Mesendoderm (in vitro differentiated cells): ENCODE data around the gene RIC1.

ENCODE experiments used
- DNase-seq: peaks from one replicate; pipeline ENCODE4 v3.0.0; 2013
- H2AK5ac ChIP-seq: 2 replicates; pipeline ENCODE4 v1.6.1; 2013; ENCODE audit warnings: low read length, inconsistent platforms
- H2BK120ac ChIP-seq: 2 replicates; pipeline ENCODE4 v1.6.1; 2013; ENCODE audit warnings: low read depth, mild to moderate bottlenecking, low read length, moderate library complexity, mixed read lengths
- H2BK15ac ChIP-seq: replicated peaks from 2 replicates; pipeline ENCODE4 v1.6.1; 2013; ENCODE audit warnings: low read depth, mild to moderate bottlenecking, moderate library complexity
- H2BK5ac ChIP-seq: 2 replicates; pipeline ENCODE4 v1.6.1; 2013; ENCODE audit warnings: low read length, inconsistent platforms
- H3K18ac ChIP-seq: 2 replicates; pipeline ENCODE4 v1.6.1; 2013; ENCODE audit warnings: mild to moderate bottlenecking, low read length, mixed read lengths
- H3K23ac ChIP-seq: one replicate; pipeline ENCODE4 v1.6.1; 2013; ENCODE audit warnings: low read length
- H3K27ac ChIP-seq: 2 replicates; pipeline ENCODE4 v1.5.1; 2013; ENCODE audit warnings: low read depth, mild to moderate bottlenecking, inconsistent platforms, low read length, moderate library complexity
- H3K27me3 ChIP-seq: 2 replicates; pipeline ENCODE4 v1.6.1; 2013; ENCODE audit warnings: low read length, control low read depth, mild to moderate bottlenecking, inconsistent platforms; ENCODE audit not compliant: insufficient read depth, poor library complexity
- H3K36me3 ChIP-seq: 2 replicates; pipeline ENCODE4 v1.6.1; 2013; ENCODE audit warnings: low read length, inconsistent platforms; ENCODE audit not compliant: control insufficient read depth, insufficient read depth
- H3K4ac ChIP-seq: one replicate; pipeline ENCODE4 v1.6.1; 2013; ENCODE audit warnings: low read depth, mild to moderate bottlenecking, low read length, moderate library complexity
- H3K4me1 ChIP-seq: 2 replicates; pipeline ENCODE4 v1.6.1; 2013; ENCODE audit warnings: low read depth, low read length, inconsistent platforms; ENCODE audit not compliant: control insufficient read depth
- H3K4me2 ChIP-seq: 2 replicates; pipeline ENCODE4 v1.6.1; 2013; ENCODE audit warnings: low read length
- H3K4me3 ChIP-seq: 2 replicates; pipeline ENCODE4 v1.5.1; 2013; ENCODE audit warnings: mild to moderate bottlenecking, low read length
- H3K56ac ChIP-seq: one replicate; pipeline ENCODE4 v1.6.1; 2013; ENCODE audit warnings: low read length
- H3K79me1 ChIP-seq: 2 replicates; pipeline ENCODE4 v1.6.1; 2013; ENCODE audit warnings: low read length, inconsistent platforms
- H3K79me2 ChIP-seq: 2 replicates; pipeline ENCODE4 v1.6.1; 2013; ENCODE audit warnings: mild to moderate bottlenecking, low read length; ENCODE audit not compliant: control insufficient read depth, insufficient read depth
- H3K9ac ChIP-seq: 2 replicates; pipeline ENCODE4 v1.6.1; 2013; ENCODE audit warnings: low read length, inconsistent platforms
- H4K5ac ChIP-seq: one replicate; pipeline ENCODE4 v1.6.1; 2013; ENCODE audit warnings: low read length
- H4K8ac ChIP-seq: one replicate; pipeline ENCODE4 v1.6.1; 2013; ENCODE audit warnings: low read depth, mild to moderate bottlenecking, control low read depth, low read length, moderate library complexity
- WGBS: extraction: QIAGEN DNeasy Blood & Tissue Kit; methylation state at CpG from one replicate; pipeline ENCODE4 v1.1.7; 2013; ENCODE audit warnings: low lambda C conversion rate, missing lambda C conversion rate; ENCODE audit not compliant: insufficient coverage; ENCODE audit errors: extremely low coverage; 5-methylcytosine and 5-hydroxymethylcytosine counted together

Gene RIC1

GRCh38 chr9:5633243-5633642 is 4.3 kb downstream of the RIC1 start:
- Histone ChIP-seq H4K5ac (no peak overlapping the region), H3K4ac (no peak overlapping the region), H3K18ac (no peak overlapping the region), H3K4me1 (peaks cover 2% of the 10 kb centered on the region), H3K4me3 (no peak overlapping the region), H4K8ac (no peak overlapping the region), H3K4me2 (no peak overlapping the region), H3K27me3 (no peaks in the 10 kb centered on the region), H3K36me3 (no peaks in the 10 kb centered on the region), H3K56ac (no peak overlapping the region), H2AK5ac (no peak overlapping the region), H3K79me1 (peaks cover 4% of the 10 kb centered on the region), H2BK120ac (no peak overlapping the region), H3K23ac (no peak overlapping the region), H3K9ac (no peak overlapping the region), H3K27ac (no peak overlapping the region), H2BK15ac (no peak overlapping the region), H3K79me2 (peaks cover 48% of the 10 kb centered on the region), H2BK5ac (no peak overlapping the region)
- no CpG with 5 or more reads among the region's 2 CpGs for WGBS
- peak; percentile 44 for DNase-seq

DNA sequence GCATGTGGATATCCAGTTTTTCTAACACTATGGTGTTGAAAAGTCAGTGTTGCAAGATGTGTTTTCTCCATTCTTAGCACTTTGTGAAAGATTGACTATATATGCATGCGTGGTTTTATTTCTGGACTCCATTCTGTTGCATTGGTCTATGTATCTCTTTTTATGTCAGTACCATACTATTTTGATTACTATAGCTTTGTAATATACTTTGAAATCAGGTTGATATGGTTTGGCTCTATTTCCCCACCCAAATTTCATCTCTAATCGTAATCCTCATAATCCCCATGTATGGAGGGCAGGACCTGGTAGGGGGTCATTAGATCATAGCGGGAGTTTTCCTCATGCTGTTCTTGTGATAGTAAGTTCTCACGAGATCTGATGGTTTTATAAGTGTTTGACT is 6.5 kb downstream of the RIC1 start:
- Histone ChIP-seq H2BK120ac (no peak overlapping the region), H3K27me3 (no peaks in the 10 kb centered on the region), H3K27ac (no peak overlapping the region), H3K4me1 (peaks cover 2% of the 10 kb centered on the region), H3K4ac (no peak overlapping the region), H3K4me3 (no peak overlapping the region), H2BK15ac (no peak overlapping the region), H3K56ac (no peak overlapping the region), H3K36me3 (no peaks in the 10 kb centered on the region), H3K18ac (no peak overlapping the region), H3K79me2 (peaks cover 47% of the 10 kb centered on the region), H4K8ac (no peak overlapping the region), H2BK5ac (no peak overlapping the region), H3K9ac (no peak overlapping the region), H4K5ac (no peak overlapping the region), H2AK5ac (no peak overlapping the region), H3K79me1 (peaks cover 6% of the 10 kb centered on the region), H3K4me2 (no peak overlapping the region), H3K23ac (no peak overlapping the region)
- WGBS, result no CpG with 5 or more reads among the region's 4 CpGs
- DNase-seq, result no peak

GRCh38 chr9:5639816-5640215 is 10.9 kb downstream of the RIC1 start:
- H3K23ac ChIP-seq, result no peak overlapping the region
- peaks cover 43% of the 10 kb centered on the region for H3K79me2 ChIP-seq
- no peaks in the 10 kb centered on the region for H3K36me3 ChIP-seq
- WGBS, result no CpG with 5 or more reads among the region's 1 CpG
- no peak for DNase-seq
- no peak overlapping the region for H3K4me3 ChIP-seq
- H2BK5ac ChIP-seq, result no peak overlapping the region
- no peak overlapping the region for H3K4ac ChIP-seq
- no peaks in the 10 kb centered on the region for H3K4me1 ChIP-seq
- no peak overlapping the region for H3K56ac ChIP-seq
- H2BK15ac ChIP-seq, result no peak overlapping the region
- no peak overlapping the region for H4K8ac ChIP-seq
- no peak overlapping the region for H2BK120ac ChIP-seq
- peaks cover 13% of the 10 kb centered on the region for H3K79me1 ChIP-seq
- H3K9ac ChIP-seq, result no peak overlapping the region
- no peak overlapping the region for H3K18ac ChIP-seq
- H3K27ac ChIP-seq, result no peak overlapping the region
- no peak overlapping the region for H4K5ac ChIP-seq
- H3K4me2 ChIP-seq, result no peak overlapping the region
- no peaks in the 10 kb centered on the region for H3K27me3 ChIP-seq
- H2AK5ac ChIP-seq, result no peak overlapping the region

GRCh38 chr9:5642170-5642569 is 13.3 kb downstream of the RIC1 start:
- no CpG with 5 or more reads among the region's 2 CpGs for WGBS
- H3K18ac ChIP-seq, result no peak overlapping the region
- H4K5ac ChIP-seq, result no peak overlapping the region
- no peak overlapping the region for H3K4me2 ChIP-seq
- peaks cover 46% of the 10 kb centered on the region for H3K79me2 ChIP-seq
- no peak overlapping the region for H3K23ac ChIP-seq
- H2BK15ac ChIP-seq, result no peak overlapping the region
- H3K9ac ChIP-seq, result no peak overlapping the region
- H3K4me3 ChIP-seq, result no peak overlapping the region
- H3K79me1 ChIP-seq, result peaks cover 12% of the 10 kb centered on the region
- no peak overlapping the region for H4K8ac ChIP-seq
- no peak overlapping the region for H2BK120ac ChIP-seq
- H2AK5ac ChIP-seq, result no peak overlapping the region
- H3K27me3 ChIP-seq, result no peaks in the 10 kb centered on the region
- no peak overlapping the region for H2BK5ac ChIP-seq
- no peak overlapping the region for H3K56ac ChIP-seq
- no peak for DNase-seq
- no peak overlapping the region for H3K27ac ChIP-seq
- no peaks in the 10 kb centered on the region for H3K4me1 ChIP-seq
- no peak overlapping the region for H3K4ac ChIP-seq
- no peaks in the 10 kb centered on the region for H3K36me3 ChIP-seq

DNA sequence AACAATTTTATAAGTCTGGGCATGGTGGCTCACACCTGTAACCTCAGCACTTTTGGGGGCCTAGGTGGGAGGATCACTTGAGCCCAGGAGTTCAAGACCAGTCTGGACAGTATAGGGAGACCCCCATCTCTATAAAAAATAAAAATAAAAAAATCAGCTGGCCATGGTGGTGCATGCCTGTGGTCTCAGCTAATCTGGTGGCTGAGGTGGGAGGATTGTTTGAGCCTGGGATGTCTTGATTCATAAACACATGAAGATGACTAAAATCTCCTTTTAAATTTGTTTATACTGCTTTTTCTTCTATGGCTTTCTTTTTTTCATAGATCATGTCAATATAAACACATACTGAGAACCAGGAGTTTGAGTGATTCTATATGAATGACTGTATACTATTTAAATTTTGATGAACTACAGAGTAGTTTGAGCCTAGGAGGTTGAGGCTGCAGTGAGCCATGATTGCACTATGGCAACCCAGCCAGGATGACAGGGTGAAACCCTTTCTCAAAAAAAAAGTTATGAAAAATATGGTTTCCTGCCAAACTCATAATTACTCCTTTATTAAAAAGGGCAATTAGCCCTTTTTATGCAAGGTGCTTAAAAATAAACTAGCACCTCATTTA is 14.2 kb downstream of the RIC1 start:
- no peaks in the 10 kb centered on the region for H3K4me1 ChIP-seq

DNA sequence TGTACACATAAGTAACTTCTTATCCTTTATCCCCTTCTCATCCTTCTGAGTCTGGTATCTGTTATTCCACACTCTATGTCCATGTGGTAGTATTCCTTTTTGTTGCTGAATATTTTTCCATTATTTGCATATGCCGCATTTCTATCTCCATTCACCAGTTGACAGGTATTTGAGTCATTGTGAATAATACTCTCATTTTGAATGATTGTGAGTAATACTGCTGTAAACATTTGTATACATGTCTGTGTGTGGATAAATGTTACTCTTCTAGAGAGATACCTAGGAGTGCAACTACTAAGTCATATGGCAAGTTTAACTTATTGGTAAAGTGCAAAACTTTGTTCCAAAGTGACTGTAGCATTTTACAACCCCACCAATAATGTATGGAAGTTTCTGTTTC is 15.6 kb downstream of the RIC1 start:
- Histone ChIP-seq H3K4me3 (no peak overlapping the region), H2BK15ac (no peak overlapping the region), H4K5ac (no peak overlapping the region), H3K79me2 (peaks cover 41% of the 10 kb centered on the region), H3K23ac (no peak overlapping the region), H3K4me2 (no peak overlapping the region), H3K27ac (no peak overlapping the region), H3K9ac (no peak overlapping the region), H3K18ac (no peak overlapping the region), H3K4ac (no peak overlapping the region), H3K79me1 (peaks cover 11% of the 10 kb centered on the region), H2AK5ac (no peak overlapping the region), H4K8ac (no peak overlapping the region), H2BK120ac (no peak overlapping the region), H3K27me3 (no peaks in the 10 kb centered on the region), H3K36me3 (no peaks in the 10 kb centered on the region), H2BK5ac (no peak overlapping the region), H3K4me1 (no peaks in the 10 kb centered on the region), H3K56ac (no peak overlapping the region)
- no CpG with 5 or more reads among the region's 1 CpG for WGBS
- DNase-seq, result no peak

More for the DNA sequence above, 14.2 kb downstream of the RIC1 start:
- no peak overlapping the region for H3K4ac ChIP-seq
- no peak overlapping the region for H3K56ac ChIP-seq
- no peak overlapping the region for H3K18ac ChIP-seq
- no peak overlapping the region for H3K4me2 ChIP-seq
- no peak for DNase-seq
- H4K8ac ChIP-seq, result no peak overlapping the region
- H3K27ac ChIP-seq, result no peak overlapping the region
- no peak overlapping the region for H2BK5ac ChIP-seq
- H3K79me2 ChIP-seq, result peaks cover 44% of the 10 kb centered on the region
- no peaks in the 10 kb centered on the region for H3K27me3 ChIP-seq
- H3K23ac ChIP-seq, result no peak overlapping the region
- no peak overlapping the region for H3K9ac ChIP-seq
- peaks cover 12% of the 10 kb centered on the region for H3K79me1 ChIP-seq
- H2BK15ac ChIP-seq, result no peak overlapping the region
- no peak overlapping the region for H2BK120ac ChIP-seq
- H3K36me3 ChIP-seq, result no peaks in the 10 kb centered on the region
- no peak overlapping the region for H4K5ac ChIP-seq
- H2AK5ac ChIP-seq, result no peak overlapping the region
- H3K4me3 ChIP-seq, result no peak overlapping the region
